Adipocyte (in vitro differentiated cells): ENCODE data around the gene TRAF7.

Experiments used
- DNase-seq: peaks from one replicate; pipeline ENCODE4 v3.0.0-alpha.2; 2015; ENCODE audit warnings: low read depth
- H3K27me3 ChIP-seq: replicated peaks from 2 replicates; pipeline ENCODE4 v1.7.0; 2013; ENCODE audit warnings: mild to moderate bottlenecking, low read length, moderate library complexity; ENCODE audit not compliant: control insufficient read depth, insufficient read depth
- H3K36me3 ChIP-seq: 2 replicates; pipeline ENCODE4 v1.7.0; 2013; ENCODE audit warnings: low read length, mild to moderate bottlenecking, moderate library complexity; ENCODE audit not compliant: control insufficient read depth, insufficient read depth, severe bottlenecking
- H3K4me1 ChIP-seq: 2 replicates; pipeline ENCODE4 v1.7.0; 2013; ENCODE audit warnings: mild to moderate bottlenecking, low read length, moderate library complexity; ENCODE audit not compliant: control insufficient read depth, insufficient read depth
- H3K4me3 ChIP-seq: 2 replicates; pipeline ENCODE4 v1.7.0; 2013; ENCODE audit warnings: mild to moderate bottlenecking, low read length, moderate library complexity
- H3K9ac ChIP-seq: 2 replicates; pipeline ENCODE4 v1.7.0; 2013; ENCODE audit warnings: mild to moderate bottlenecking, low read length, moderate library complexity
- H3K9me3 ChIP-seq: 2 replicates; pipeline ENCODE4 v1.7.0; 2013; ENCODE audit warnings: mild to moderate bottlenecking, low read length, moderate library complexity; ENCODE audit not compliant: control insufficient read depth

TRAF7 gene

GRCh38 chr16:2180962-2181923, 25.7 kb downstream of the TRAF7 start:
- Histone ChIP-seq H3K4me1 (no peaks in the 10 kb centered on the region), H3K9me3 (no peaks in the 10 kb centered on the region), H3K9ac (no peak overlapping the region), H3K27me3 (no peaks in the 10 kb centered on the region), H3K36me3 (peaks cover 5% of the 10 kb centered on the region), H3K4me3 (no peak overlapping the region)
- DNase-seq, result no peak

DNA sequence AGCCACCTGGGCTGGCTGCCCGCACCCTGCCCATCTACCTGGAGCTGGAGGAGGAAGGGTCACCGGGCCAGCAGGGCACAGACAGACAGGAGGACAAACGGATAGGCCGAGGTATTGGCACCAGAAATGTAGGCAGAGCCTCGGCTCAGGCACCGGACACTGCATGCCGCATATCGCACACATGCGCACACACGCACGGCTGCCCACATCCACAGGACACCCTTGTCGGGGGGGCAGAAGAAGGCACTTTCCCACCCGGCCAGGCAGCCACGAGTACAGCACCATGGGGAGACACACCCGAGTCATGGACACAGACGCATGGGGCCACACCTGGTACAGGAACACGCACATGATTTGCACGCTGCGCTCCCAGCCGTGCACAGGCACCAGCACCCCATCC, 26.4 kb downstream of the TRAF7 start:
- Histone ChIP-seq H3K36me3 (peaks cover 3% of the 10 kb centered on the region), H3K27me3 (no peaks in the 10 kb centered on the region), H3K9me3 (no peaks in the 10 kb centered on the region), H3K9ac (no peak overlapping the region), H3K4me3 (no peak overlapping the region), H3K4me1 (no peaks in the 10 kb centered on the region)
- DNase-seq, result no peak

- H3K4me1 ChIP-seq, result no peaks in the 10 kb centered on the region
- H3K9ac ChIP-seq, result no peak overlapping the region
- no peak for DNase-seq
- H3K27me3 ChIP-seq, result no peaks in the 10 kb centered on the region
- no peaks in the 10 kb centered on the region for H3K9me3 ChIP-seq
- H3K4me3 ChIP-seq, result no peak overlapping the region
- H3K36me3 ChIP-seq, result no peaks in the 10 kb centered on the region
Observed at GRCh38 chr16:2183671-2184070, 28.1 kb downstream of the TRAF7 start.

DNA sequence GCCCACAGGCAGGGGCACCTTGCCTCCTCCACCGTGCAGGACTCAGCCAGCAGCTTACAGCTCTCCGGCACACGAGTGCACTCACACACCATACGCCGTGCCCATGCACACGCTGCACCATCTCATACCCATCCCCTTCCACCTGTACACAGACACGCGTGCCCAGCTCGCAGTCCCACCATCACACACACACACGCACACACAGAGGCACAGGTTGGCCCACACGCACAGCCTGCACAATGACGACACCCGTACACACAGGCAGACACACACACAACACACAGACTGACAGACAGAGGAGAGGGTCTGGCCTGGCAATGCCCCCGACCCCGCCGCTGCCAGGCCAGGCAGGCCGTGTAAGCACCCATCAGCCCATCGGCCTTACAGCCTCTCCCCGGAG, 28.8 kb downstream of the TRAF7 start:
- no peaks in the 10 kb centered on the region for H3K9me3 ChIP-seq
- H3K27me3 ChIP-seq, result no peaks in the 10 kb centered on the region
- no peaks in the 10 kb centered on the region for H3K36me3 ChIP-seq
- H3K4me1 ChIP-seq, result no peaks in the 10 kb centered on the region
- DNase-seq, result no peak
- no peak overlapping the region for H3K4me3 ChIP-seq
- H3K9ac ChIP-seq, result no peak overlapping the region

DNA sequence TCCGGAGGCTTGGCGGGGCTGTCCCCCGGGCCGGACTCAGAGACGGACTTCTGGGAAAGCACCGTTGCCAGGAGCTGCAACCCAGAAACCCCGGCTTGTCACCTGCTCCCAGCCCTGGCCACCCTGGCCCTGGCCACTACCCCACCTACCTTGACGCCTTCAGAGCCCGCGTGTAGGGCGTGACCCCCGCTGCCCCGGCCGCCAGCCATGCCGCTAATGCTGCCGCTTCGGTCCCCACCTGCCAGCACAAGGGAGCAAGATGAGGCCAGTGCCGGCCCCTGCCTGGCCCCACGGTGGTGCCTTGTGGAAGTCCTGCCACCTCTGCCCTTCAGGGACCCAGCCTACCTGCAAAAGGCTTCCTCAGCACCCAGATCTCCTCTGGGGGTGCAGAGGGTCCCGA, 29.4 kb downstream of the TRAF7 start:
- no peak for DNase-seq
- Histone ChIP-seq H3K9me3 (no peaks in the 10 kb centered on the region), H3K9ac (no peak overlapping the region), H3K4me1 (no peaks in the 10 kb centered on the region), H3K36me3 (no peaks in the 10 kb centered on the region), H3K27me3 (no peaks in the 10 kb centered on the region), H3K4me3 (no peak overlapping the region)

DNA sequence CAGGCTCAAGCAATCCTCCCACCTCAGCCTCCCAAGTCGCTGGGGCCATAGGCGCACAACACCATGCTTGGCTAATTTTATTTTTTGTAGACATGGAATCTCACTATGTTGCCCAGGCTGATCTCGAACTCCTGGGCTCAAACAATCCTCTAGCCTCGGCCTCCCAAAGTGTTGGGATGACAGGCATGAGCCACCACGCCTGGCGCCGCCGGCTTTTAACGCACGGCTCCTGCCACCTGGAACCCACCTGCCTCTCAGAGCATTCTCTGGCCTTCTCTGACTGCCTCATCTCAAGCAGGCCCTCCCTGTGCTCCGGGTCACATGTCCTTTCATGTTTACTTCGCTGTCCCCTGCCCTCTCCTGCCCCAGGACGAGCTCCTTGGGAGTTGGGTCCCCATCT, 30.5 kb downstream of the TRAF7 start:
- Histone ChIP-seq H3K4me1 (no peaks in the 10 kb centered on the region), H3K36me3 (no peaks in the 10 kb centered on the region), H3K4me3 (no peak overlapping the region), H3K27me3 (no peaks in the 10 kb centered on the region), H3K9ac (no peak overlapping the region), H3K9me3 (no peaks in the 10 kb centered on the region)
- DNase-seq, result no peak

GRCh38 chr16:2186505-2186904, 30.9 kb downstream of the TRAF7 start:
- Histone ChIP-seq H3K27me3 (peaks cover under 1% of the 10 kb centered on the region), H3K36me3 (no peaks in the 10 kb centered on the region), H3K9ac (no peak overlapping the region), H3K4me3 (no peak overlapping the region), H3K4me1 (no peaks in the 10 kb centered on the region), H3K9me3 (no peaks in the 10 kb centered on the region)
- no peak for DNase-seq

- Histone ChIP-seq H3K36me3 (no peaks in the 10 kb centered on the region), H3K9ac (no peak overlapping the region), H3K9me3 (no peaks in the 10 kb centered on the region), H3K27me3 (peaks cover 3% of the 10 kb centered on the region), H3K4me1 (no peaks in the 10 kb centered on the region), H3K4me3 (no peak overlapping the region)
- DNase-seq, result no peak
Observed at GRCh38 chr16:2187212-2187611, 31.6 kb downstream of the TRAF7 start.

GRCh38 chr16:2188395-2188794, 32.8 kb downstream of the TRAF7 start:
- no peaks in the 10 kb centered on the region for H3K9me3 ChIP-seq
- H3K36me3 ChIP-seq, result no peaks in the 10 kb centered on the region
- H3K4me3 ChIP-seq, result no peak overlapping the region

DNA sequence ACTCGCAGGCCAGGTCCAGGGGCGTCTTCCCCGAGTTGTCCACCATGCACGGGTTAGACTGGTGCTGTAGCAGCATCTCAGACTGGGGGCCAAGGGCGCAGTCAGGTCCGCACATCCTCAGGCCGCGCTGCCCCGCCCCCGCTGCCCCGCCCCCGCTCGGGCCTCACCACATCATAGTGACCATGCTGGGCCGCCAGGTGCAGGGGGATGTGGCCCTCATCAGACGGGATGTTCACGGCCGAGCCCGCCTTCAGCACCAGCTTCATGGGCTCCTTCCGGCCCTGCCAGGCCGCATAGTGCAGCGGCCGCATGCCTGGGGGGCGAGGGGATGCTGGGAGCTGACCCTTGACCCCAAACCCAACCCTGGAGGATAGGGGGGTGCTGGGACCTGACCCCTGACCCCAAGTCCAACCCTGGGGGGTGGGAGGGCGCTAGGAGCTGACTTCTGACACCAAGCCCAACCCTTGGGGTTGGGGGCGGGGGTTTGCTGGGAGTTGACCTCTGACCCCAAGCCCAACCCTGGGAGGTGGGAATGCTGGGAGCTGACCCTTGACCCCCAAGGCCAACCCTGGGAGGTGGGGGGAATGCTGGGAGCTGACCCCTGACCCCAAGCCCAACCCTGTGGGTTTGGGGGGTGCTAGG, 33.8 kb downstream of the TRAF7 start:
- Histone ChIP-seq H3K4me3 (no peak overlapping the region), H3K9me3 (no peaks in the 10 kb centered on the region), H3K4me1 (no peaks in the 10 kb centered on the region), H3K9ac (no peak overlapping the region), H3K36me3 (no peaks in the 10 kb centered on the region), H3K27me3 (peaks cover 15% of the 10 kb centered on the region)
- DNase-seq, result no peak

More at GRCh38 chr16:2188395-2188794, 32.8 kb downstream of the TRAF7 start:
- no peak for DNase-seq
- H3K27me3 ChIP-seq, result peaks cover 6% of the 10 kb centered on the region
- no peaks in the 10 kb centered on the region for H3K4me1 ChIP-seq
- no peak overlapping the region for H3K9ac ChIP-seq

DNA sequence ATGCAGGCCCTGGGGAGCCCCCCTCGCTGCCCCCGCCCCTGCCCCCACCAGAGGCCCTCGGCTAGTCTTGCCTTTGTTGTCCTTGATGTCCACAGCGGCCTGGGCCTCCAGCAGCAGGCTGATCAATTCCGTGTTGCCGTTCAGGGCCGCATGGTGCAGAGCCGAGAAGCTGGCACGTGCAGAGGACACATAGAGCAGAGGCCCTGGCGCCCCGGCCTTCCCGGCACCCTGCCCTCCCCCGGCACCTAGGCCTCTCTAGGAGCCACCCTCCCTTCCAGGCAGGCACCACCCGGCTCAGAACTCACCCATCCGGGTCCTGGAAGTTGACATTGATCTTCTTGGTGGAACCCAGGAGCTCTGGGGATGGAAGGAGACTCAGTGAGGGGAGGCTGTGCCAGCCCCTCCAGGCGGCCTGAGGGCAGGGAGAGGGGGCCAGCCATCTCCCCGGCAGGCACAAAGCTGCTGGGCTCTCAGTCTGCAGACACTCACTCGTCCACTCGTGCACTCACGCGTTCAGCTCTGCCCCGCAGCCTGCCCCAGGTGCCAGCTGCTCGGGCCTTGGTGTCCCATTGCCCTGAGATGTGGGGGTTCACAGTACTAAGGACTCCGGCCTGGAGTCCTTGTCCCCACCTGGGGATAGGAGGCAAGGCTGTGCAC, 34.5 kb downstream of the TRAF7 start:
- Histone ChIP-seq H3K4me3 (no peak overlapping the region), H3K27me3 (peaks cover 22% of the 10 kb centered on the region), H3K9me3 (no peaks in the 10 kb centered on the region), H3K4me1 (no peaks in the 10 kb centered on the region), H3K36me3 (no peaks in the 10 kb centered on the region), H3K9ac (no peak overlapping the region)
- no peak for DNase-seq
